GM21423 (cell line): Measurements from ENCODE around the gene GSK3A.

Experiments used
- ATAC-seq: cut with Tn5 transposase; IDR thresholded peaks from one replicate; pipeline ENCODE4 v1.9.1; 2021; ENCODE audit warnings: mild to moderate bottlenecking, moderate library complexity; ENCODE audit not compliant: unreplicated experiment

The GSK3A gene

DNA sequence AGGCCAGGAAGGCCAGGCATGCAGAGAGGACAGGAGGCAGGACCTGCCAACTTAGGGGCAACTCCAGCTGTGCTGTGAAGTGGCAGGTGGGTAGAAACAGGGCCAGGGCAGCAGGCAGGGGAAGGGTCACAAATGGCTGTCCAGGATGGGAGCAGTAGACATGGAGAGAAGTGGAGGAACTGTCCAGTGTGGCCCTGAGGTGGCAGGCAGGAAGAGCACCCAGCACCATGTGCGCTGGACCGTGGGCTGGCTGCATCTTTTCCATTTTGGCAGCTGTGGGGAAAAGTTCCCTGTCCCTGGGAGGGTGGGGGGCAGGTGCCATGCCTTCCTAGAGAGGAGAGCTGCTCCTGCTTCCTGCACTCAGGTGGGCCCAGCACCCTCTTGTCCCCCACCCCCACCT is 38.7 kb downstream of the GSK3A start:
- no peak for ATAC-seq

DNA sequence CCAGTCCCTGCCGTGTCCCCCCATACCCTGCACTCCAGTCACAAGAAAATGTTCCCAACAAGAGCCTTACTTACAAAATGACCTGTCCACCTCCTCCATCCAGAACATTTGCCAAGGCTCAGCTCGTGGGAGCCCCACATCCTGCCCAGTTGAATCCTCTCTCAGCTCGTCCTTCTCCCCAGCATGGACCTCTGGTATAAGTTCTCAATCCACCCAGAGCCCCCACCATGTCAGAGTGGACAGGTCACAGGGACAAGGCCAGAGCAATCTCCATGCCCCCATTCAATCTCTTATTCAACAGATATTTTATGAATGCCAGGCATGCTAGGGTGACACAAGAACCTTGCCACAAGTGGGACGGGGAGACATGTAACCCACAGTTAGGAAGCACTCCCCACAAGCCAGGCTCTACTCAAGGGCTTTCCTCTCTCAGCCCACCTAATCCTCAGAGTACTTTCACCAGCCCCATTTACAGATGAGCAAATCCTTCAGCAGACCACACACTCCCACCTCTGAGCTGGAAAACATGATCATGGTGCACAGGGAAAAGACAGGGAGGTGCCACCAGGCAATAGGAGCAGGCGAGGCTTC is 40.0 kb downstream of the GSK3A start:
- ATAC-seq: no peak

DNA sequence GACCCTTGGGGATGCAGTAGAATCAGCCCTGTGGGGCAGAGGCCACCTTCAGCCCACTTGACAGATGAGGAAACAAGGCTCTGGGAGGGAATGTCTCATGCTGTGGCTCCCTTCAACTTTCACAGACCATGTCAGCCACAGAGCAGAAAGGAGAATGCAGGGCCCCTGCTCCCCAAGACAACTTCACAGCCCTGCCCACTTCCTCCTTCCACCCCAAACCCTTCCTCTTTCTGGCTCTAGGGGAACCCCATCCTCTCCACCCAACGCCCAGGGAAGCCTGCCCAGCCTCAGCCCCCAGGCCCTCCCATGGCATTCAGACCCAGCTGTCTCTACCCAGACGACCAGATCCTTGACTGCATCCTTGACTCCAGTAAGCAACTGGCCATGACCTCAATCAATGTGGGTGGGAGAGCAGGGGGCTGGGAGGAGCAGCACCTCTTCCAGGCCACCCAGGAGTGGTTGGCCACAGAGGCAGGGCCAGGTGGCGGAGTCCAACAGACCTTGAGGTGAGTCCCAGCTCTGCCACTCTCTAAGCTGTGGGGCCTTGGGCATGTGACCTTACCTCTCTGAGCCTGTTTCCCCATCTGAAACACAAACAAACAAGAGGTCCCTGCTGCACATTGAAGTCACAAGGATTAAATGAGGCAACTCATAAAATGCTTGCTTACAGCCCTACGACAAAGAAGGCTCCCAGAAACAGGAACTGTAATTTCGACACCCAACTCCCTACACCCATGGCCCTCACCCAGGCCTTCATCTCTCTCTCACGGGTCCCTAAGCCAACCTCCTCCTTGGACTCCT is 40.7 kb downstream of the GSK3A start:
- peak; percentile 43 for ATAC-seq

DNA sequence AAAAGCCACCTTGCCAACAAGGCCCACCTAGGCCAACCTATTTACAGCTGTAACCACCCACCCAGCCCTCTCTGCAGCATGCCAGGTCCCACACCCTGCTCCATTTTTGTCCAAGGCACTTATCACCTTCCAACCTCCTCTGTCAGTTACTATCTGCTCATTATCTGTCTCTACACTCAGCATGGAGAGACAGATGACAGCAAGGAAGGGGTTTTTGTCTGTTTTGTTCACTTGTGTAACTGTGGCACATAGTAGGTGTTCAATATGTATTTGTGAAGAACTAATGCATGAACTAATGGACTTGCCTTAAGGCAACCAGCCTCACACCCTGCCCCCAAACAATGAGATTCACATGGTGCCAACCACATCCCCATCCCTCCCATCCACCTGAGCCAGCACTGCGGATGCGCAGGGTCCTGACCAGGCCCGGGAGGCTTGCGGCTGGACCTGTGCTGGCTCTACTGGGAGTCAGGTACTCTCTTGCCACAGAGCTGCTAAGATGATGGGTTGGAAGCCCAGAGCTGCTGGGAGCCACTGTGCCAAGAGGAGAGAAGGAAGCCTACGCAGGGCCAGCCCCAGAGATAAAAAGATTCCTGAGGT is 42.2 kb downstream of the GSK3A start:
- ATAC-seq: no peak

DNA sequence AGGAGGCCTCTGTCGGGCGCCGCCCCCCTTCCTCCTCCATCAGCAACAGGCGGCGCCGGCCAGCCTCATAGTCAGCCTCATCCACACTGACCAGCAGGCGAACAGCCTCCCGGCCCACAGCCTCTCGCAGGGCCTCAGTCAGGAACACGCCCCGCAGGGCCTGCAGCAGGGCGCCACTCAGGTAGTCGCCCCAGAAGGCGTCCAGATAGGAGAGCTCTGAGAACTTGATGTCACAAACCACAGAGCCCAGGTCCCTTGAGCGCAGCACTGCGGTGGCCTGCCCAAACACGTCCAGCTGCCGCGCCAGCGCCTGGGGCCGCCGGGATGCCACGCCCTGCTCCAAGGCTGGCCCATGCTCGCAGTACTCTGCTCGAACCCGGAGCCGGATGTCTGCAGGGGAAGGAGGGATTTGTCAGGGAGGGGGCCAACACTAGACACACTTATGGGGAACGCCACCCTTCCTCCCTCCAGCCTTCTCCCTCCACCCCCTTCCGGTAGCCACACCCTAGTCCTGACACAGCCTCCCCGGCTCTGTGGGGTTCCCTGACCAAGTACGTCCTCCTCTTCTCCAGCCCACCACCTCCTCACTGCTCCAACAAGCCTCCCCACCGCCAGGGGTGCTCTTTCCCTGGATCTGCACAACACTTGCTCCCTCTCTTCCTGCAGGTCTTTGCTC is 42.8 kb downstream of the GSK3A start:
- ATAC-seq: peak; percentile 41

DNA sequence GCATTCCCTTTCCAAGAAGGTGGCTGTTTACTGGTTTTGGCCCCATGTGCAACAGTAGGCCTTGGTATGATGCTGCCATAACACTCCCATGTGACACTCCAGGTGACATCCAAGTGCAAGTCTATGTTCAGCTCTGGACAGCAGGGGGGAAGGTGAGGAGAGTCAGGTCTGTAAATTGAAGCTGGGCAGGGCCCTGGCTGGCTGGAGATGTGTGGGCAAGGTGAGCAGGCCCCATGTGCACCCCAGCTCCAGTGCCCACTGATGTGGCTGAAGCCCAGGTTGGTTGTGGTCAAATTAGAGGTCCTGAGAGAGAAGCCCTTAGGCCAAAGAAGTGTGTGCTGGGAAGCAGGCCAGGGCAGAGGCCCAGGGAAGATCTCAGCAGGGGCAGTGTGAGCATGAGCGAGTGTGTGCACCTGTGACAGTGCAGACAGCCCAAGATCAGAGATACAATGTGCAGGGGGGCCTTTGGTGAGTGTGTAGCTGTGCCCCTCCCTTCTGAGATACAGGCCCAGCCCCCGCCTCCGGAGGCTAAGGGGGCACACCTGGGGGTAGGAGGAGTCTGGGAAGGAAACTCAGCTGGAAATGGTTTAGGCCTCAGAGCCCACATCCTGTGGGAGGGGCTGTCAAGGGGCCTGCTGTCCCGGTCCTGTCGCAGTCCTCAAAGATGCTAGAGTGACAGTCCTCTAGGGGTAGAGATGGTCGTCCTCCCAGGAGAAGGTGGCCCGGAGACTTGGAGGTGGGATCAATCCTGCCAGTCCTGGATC is 43.5 kb downstream of the GSK3A start:
- peak; percentile 39 for ATAC-seq

DNA sequence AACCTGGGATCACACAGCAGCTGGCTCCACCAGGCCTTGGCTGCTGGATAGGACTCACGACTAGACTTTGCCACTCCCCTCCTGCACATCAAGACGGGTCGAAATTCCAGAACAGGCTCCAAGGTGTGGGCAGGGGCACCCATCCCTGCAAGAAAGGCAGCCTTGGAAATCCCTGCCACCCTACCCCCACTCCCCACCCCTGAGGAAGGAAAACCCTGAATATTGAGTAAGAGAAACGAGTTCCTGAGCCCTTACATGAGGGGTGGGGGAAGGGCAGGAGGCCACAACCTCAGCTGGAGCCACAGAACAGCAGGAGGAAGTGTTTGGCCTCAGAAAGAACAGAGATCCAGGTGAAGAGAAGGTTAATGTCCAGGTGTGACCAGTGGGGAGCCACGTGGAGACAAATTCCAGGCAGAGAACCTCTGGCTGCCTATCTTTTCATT is 45.0 kb downstream of the GSK3A start:
- no peak for ATAC-seq

DNA sequence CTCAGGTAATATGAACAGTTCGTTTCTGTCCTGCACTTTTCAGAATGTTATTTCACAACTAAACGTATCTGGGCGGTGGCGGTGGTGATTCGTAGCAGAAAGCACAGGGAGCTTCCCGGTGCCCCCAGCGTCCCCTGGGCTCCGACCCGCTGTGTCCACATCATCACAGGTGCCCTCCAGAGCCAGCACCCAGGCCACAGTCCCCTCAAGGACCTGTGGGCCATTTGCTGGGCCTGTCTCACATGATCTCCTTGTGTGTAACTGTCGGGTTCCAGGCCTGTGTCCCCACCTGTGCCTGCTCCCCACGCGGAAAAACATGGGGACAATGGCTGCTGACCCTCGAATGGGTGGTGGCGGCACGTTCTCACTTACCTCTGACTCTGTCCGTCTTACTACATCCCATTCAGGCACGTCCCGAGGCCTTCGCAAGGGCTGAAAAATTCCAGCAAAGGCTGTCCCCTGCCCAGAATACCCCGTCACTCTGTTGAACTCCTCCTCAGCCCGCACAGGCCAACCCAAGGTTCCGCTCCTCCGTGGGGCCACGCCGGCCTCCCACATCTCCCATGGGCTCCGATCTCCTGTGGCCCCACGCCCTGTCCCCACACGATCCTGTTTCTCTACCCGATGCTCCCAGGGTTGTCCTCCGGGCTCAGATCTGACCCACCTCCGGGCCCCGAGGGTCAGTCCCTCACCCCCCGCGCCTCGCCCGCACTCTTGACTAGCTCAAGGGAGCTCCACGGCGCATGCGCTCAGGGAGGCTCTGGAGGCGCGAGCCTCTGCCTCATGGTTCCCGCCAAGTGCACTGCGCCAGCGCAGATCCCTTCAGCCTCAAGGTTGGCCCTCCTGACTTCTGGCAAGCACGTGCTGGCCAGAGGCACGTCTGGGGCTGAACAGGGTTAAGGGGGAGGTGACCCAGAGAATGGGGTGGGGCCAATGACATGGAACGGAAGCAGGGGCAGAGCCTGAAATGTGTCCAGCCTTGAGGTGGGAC is 46.1 kb downstream of the GSK3A start:
- no peak for ATAC-seq

DNA sequence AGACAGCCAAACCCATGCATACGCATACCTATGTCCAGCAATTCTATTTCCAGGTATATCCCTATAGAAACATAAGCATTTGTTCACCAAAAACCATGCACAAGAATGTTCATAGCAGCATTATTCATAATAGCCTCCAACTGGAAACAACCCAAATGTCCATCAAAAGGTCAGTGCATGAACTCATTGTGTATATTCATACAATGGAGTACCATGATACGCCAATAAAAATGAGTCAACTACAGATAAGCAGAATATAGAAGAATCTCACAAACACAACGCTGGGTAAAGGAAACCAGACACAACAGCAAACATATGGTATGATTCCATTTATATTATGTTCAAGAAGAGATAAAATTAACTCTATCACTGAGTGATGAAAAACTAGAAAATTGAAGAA is 48.7 kb downstream of the GSK3A start:
- no peak for ATAC-seq

DNA sequence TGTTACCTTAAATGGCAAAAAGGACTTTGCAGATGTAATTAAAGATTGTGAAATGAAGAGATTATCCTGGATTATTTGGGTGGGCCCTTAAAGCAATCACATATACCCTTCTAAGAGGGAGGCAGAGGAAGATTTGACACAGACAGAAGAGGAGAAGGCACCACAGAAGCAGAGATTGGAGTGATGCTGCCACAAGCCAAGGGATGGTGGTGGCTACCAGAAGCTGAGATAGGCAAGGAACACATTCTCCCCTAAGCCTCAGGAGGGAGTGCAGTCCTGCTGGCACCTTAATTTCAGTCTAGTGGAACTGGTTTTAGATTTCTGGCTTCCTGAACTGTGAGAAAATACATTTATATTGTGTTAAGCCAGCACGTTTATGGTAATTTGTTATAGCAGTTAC is 49.1 kb downstream of the GSK3A start:
- no peak for ATAC-seq

DNA sequence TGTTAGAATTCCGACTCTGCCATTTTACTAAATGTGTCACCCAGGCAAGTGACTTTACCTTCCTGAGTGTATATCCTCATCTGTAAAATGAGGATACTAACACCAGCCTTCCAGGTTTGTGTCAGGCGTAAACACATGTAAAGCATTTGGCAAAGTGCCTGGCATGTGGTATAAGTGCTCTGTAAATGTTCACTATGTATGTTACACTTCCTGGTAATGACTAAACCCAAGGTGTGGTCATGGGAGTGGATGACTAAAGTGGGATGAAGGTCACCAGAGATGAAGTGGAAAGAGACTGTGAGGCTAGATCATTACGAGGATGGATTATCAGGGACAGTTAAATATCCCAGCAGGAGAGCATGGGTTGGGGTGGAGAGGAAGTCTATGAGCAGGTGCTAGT is 50.5 kb downstream of the GSK3A start:
- no peak for ATAC-seq

DNA sequence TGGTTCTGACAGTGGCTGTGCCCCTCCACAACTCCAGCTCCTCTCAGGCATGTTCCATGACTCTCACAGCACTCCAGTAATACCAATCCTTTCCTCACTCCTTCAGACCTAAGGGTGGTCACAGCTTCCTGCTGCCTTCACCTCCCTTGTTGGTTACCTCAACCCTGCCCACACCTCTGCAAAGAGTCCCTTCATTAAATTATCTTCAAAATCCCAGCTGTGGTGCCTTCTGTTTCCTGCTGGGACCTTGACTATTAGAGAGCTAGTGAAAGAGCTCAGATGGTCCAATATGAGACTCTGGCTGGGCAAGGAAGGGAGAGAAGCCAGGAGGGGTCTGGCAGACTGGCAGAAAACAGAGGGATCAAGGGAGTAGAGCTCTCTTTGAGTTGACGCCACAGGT is 51.1 kb downstream of the GSK3A start:
- no peak for ATAC-seq

DNA sequence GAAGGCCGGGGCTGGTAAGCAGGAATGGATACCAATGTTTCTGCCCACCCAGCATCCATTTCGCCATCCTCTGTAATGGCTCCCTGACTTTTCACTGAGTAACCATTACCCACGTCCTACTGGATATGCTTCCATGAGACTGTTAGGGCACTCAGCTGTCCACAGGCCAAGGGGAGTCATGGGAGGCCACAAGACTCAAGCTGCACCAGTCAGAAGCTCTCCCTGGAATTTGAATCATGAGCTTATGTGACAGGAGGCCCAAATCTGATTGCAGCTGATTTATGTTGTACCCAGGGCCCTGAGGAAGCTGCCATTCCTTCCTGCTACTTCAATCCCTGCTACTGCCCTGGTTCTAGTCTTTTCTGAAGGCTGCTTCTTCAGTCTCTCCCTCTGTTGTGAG is 53.3 kb downstream of the GSK3A start:
- ATAC-seq: no peak

DNA sequence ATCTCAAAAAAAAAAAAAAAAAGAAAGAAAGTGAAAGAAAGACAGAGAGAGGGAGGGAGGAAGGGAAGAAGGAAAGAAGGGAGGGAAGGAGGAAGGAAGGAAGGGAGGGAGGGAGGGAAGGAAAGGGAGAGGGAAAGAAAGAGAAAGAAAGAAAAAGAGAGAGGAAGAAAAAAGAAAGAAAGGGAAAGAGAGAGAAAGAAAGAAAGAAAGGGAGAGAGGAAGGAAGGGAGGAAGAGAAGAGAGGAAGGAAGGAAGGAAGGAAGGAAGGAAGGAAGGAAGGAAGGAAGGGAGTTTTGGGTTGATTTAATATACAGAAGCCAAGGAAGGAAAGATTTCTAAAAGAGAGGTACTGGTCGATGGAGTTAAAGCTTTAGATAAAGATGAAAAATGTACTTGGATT is 53.7 kb downstream of the GSK3A start:
- ATAC-seq: no peak

DNA sequence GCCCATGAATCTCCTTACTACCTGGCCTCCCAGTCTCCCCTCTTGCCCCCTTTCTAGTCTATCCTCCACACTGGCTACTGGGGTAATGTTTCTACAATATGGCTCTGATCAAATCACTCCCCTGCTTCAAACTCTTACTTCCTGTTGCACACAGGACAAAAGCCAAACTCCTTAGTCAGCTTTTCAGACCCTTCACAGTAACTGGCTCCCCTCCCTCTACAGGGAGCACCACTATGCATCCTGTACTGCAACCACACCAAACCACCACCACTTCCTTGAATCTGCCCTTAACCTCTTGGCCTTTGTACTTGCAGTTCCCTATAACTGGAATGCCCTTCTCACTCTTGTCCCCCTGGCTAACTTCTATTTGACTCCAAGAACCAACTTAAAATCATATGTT is 57.1 kb downstream of the GSK3A start:
- ATAC-seq: no peak

DNA sequence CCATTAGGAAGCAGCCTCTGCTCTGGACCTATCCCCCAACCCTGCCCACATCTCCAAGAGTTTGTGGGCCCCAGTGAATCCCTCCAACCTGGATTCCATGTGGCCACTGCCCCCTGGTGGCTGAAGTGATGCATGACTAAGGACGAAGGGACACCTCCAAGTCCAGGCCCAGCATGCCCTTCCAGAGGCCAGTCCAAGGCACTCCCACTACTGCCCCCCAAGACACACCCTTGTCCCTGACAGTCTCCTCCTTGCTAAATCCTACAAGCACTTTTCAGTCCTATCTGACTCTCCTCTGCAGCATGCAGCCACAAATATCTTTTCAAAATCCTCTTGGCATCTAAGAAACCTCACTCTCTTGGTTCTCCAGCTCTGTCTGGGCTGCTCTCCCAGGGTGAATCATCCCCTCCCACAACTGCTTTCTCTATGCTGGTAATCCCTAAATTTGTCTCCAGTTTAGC is 58.0 kb downstream of the GSK3A start:
- no peak for ATAC-seq
